CD4-positive, alpha-beta T cell treated with Interleukin-1 beta for 1 hour (primary cell): ENCODE measurements around the gene MSRB1.

ENCODE experiments used
- DNase-seq, 2 donors: peaks; one replicate each; pipeline ENCODE4 v3.0.0-alpha.2; 2020 to 2022

The MSRB1 gene, protein sequence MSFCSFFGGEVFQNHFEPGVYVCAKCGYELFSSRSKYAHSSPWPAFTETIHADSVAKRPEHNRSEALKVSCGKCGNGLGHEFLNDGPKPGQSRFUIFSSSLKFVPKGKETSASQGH

GRCh38 chr16:1942810-1943726, at the start of gene MSRB1:
Gene MSRB1, minus strand, starts transcription at chr16:1943199. Its CDS starts 43 bp downstream, at chr16:1943156.
- peak; percentile 99 for DNase-seq

DNA sequence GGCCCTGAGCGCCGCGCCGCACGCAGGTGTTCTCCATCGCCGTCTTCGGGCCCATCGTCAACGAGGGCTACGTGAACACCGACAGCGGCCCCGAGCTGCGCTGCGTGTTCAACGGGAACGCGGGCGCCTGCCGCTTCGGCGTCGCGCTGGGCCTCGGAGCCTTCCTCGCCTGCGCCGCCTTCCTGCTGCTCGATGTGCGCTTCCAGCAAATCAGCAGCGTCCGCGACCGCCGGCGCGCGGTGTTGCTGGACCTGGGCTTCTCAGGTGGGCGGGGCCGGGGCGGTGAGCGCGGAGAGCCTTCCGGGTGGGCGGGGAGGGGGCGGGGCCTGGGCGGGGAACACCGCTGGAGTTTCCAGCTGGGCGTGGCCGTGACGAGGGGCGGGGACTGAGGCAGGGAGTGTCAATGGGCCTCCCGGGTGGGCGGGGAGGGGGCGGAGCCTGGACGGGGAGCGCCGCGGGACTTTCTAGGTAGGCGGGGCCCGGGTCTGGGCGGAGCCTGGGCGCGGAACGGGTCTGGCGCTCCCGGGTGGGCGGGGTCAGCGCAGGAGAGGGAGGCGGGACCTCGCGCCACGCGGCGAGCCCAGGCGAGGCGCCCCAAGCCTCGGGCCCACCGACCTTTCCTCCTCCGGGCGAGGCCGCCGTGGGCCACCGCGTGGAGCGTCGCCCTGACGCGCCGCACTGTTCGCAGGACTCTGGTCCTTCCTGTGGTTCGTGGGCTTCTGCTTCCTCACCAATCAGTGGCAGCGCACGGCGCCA, 49.1 kb upstream of the MSRB1 start:
- DNase-seq = peak; percentile 97 to 98

DNA sequence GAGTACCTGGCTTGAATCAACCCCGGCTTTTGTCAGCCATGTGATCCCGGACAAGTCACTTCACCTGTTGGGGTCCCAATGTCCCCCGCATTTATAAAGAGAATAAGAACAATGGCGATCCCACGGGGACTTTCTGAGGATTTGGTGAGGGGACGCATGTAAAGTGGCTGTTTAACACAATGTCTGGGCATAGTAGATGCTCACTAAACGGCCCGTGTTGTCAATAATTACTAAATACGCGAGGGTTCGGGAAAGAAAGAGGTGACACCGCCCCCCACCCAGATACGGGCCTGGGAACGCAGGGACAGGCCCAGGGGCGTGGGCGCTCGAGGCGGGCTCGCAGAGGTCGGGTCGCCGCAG, 48.6 kb upstream of the MSRB1 start:
- no peak for DNase-seq

GRCh38 chr16:1991135-1991551, 48.1 kb upstream of the MSRB1 start:
- DNase-seq = peak; percentile 70 to 81

GRCh38 chr16:1990351-1991134, 47.5 kb upstream of the MSRB1 start:
- DNase-seq = peak; percentile 64 to 72

GRCh38 chr16:1990101-1990350, 47.0 kb upstream of the MSRB1 start:
- no peak for DNase-seq

DNA sequence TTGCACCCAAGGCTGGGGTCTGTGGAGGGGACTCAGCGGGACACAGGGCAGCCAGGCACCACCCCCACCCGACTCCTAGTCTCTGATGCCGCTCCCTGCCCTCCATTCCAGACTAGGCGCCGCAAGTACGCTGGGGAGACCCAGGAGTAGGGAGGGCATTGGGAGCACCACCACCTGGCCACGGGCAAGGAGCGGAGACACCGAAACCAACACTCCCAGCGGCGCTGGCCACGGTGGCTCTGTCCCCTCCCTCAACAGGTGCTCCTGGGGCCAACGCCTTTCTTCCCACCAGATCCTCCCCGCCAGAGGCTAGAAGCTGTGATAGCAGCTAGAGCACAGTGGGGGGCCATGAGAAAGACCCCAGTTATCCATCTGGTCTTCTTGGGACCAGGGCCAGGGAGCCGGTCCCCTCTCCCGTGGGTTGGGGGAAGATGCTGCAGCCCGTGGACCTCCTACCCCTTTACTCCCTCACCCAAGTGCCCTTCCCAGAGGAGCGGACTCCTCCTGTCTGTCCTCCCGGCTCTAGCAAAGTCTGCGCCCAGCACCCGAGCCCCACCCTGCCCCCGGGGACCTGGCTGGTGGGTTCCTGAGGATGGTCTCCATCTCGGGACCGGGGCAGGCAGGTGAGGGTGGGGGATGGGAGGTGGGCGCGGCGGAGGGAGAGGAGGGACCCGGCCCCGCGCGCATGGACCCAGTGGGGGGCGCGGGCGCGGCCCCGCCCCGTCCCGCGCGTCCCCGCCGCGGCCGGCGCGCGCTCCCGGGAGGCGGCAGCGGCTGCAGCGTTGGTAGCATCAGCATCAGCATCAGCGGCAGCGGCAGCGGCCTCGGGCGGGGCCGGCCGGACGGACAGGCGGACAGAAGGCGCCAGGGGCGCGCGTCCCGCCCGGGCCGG, 46.5 kb upstream of the MSRB1 start, which contains the start of gene SYNGR3:
SYNGR3 (plus strand) TSS at position 762 of the 892 bp plus-strand sequence. CDS start 133 bp downstream, outside the sequence.
- no peak for DNase-seq

GRCh38 chr16:1987198-1987597, 44.2 kb upstream of the MSRB1 start:
- no peak for DNase-seq

- no peak for DNase-seq
These were observed 42.6 kb upstream of the MSRB1 start for GRCh38 chr16:1985466-1986150.

DNA sequence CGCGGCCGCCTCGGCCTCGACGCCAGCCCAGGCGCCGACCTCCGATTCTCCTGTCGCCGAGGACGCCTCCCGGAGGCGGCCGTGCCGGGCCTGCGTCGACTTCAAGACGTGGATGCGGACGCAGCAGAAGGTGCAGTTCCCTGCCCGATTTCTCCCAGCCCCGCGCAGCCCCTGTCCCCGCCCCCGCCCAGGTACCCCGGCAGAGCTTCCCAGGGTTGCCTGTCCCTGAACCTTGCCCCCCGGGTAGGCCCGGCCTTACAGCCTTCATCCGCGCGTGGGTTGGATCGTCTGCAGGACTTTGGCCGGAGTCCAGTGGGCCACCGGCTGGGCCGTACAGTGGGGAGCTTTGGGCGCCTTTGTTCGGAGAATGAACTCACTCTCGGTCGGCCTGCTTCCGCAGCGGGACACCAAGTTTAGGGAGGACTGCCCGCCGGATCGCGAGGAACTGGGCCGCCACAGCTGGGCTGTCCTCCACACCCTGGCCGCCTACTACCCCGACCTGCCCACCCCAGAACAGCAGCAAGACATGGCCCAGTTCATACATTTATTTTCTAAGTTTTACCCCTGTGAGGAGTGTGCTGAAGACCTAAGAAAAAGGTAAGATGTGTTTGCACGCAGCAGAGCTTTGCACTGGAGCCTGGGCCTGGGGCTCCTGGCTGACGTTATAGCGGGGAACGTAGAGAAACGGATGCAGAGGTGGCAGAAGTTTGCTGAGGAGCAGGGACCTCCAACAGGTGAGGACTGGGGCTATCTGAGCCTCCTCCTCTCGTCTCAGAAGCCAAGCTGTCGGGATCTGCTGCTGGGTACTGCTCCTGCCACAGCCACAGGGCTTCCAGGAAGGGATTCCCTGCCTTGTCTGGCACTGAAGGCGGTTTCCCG, 41.6 kb upstream of the MSRB1 start:
- DNase-seq = no peak

- peak; percentile 80 to 86 for DNase-seq
These were observed 40.7 kb upstream of the MSRB1 start, which contains the start of gene GFER for GRCh38 chr16:1983544-1984346. Gene GFER, plus strand, starts transcription at chr16:1984193. Its CDS starts 26 bp downstream, at chr16:1984219.

DNA sequence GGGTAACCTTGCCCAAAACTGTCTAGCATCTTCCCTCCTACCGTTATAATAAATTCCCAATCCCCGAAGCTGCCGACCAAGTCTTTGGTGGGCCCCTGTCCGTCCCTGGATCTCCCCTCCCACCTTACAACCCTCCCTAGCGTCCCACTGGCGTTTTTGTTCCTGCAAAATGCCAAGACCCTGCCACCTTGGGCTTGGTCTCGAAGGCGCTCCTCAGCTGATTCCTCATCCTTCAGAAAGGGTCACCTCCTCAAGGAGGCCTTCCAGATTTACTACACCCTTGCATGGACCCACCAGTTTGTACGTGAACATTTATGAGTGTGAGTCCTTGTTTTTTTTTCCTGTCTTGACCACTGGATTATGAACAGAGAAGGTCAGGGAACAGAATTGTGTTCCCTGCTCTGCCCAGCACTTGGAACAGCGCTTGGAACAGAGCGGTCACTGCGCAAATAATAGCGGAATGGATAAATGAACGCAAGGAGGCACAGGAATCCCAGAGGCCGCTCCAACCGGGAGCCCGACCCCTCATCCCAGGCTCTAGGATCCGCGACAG, 40.1 kb upstream of the MSRB1 start:
- DNase-seq = no peak

DNA sequence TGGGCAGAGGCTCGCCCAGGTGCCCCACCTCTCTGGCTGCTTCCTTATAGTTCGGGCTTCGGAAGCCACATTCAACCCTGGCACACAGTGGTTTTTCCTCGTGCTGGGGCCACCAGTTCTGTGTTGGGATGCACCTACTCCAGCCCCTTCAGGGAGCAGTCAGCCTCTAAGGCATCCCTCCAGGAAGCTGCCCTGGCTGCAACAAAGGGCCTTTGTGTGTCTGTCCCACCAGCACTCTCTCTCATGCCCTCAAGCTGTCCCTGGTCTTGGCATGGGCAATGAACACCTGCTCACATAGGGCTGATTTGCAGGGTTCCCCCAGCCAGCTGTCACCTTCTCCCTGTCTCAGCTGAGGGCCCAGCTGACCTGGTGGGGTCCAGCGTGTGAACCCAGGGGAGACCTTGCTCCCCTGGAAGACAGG, 39.0 kb upstream of the MSRB1 start:
- DNase-seq = no peak

- no peak for DNase-seq
These were observed 38.4 kb upstream of the MSRB1 start, which contains the start of gene NOXO1 for GRCh38 chr16:1981398-1981836. Gene NOXO1, minus strand, starts transcription at chr16:1981469. Its CDS starts 290 bp downstream, at chr16:1981179.

DNA sequence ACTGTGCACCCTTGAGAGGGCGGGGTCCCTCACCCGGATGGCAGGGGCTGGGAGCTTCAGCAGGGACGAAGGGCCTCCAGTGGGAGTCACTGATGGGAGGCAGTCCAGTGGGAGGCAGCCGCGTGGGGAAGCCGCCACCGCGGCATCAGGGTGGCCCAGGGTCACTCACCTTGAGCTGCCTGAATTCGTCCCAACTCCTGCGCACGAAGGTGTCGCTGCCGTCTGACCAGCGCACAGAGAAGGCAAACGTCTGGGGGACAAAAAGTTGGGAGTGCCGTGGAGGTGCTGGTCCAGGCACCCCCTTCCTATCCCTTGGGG, 37.7 kb upstream of the MSRB1 start:
- no peak for DNase-seq

DNA sequence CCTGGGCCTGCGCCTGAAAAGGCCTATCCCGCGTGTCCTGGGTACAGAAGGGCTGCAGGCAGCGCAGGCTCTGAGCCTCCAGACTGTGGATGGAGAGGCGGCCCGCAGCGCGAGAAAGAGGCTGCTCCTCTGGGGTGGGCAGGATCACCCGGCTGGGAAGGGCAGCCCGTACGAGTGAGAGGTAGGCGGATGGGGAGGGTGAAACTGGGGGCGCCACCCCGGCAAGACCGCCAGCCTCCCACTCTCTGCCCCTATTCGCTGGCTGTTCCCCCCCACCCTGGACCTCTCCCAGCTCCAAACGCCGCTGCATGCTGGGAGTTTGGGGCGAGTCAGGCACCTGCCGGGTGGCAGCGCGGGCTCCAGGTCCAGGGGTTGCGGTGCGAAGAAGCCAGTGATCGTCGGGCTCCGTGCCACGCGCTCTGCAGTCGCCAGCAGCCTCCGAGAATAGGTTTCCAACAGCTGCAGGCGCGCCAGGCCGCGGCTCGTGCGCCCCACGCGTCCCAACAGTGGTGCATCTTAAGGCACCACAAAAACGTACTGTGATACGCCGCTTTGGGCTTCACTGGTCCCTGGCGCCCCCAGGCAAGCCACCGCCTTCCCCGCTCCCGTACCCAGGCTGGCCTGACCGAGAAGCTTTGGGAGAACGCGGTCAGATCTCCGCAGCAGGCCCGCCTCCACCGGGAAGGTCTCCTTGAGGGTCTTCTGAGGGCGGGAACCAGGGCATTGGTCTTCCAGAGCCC, 37.2 kb upstream of the MSRB1 start:
- no peak for DNase-seq

GRCh38 chr16:1979271-1980029, 36.5 kb upstream of the MSRB1 start:
- peak; percentile 28 to 46 for DNase-seq
